HUDEP-2 (cell line): ENCODE data around the gene HES2.
A peak's percentile ranks its signal among the peaks of the same experiment; 100 is the strongest.
"Not testable (repeated sequence)": the region's sequence is repeated elsewhere in the genome, so short reads cannot be mapped to it uniquely, and the experiment has no call there.

Experiments
- DNase-seq, 76 experiments: peaks; one replicate each; lab custom pipeline; 2025; ENCODE audit not compliant: unreplicated experiment in 76 of 76; lab: John Stamatoyannopoulos, UW

HES2 gene

DNA sequence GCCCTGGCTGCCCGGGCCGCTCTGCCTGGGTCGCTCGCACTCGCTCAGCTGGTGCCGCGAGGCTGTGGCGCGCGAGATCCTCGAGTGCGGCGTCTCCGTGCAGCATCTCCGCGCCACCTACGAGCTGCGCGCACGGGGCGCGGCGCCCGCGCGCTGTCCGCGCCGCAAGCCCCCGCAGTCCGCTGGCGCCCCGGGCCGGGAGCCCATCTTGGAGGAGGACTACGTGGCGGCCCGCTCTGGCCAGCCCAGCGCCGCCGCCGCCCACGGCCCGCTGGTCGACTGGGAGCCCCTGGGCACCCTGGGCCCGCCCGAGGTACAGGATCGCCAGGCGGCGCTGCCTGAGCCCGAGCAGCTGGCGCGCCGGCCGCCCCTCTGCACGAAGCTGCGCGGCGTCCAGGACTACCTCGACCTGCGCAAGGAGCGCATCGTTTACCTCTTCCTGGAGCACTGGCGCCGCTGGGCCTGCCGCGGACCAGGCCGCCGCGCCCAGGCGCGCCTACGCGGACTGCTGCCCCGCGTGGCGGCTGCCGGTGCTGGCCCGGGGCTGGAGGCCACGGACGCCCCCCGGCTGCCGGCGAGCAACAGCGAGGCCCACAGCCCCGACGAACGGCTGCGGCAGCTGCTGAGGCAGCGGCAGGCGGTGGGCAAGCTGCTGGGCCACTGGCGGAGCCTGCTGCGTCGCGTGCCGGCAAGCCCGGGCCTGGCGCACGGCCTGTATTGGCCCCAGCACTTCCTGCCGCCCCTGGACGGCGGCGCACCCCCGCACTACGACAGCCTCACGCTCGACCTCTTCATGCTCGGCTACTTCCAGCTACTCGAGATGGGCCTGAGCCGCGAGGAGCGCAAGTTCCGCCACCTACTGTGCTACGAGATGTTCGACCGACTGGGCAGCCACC is 35.4 kb upstream of the HES2 start:
- DNase-seq: no peak

GRCh38 chr1:6453895-6454855 is 34.5 kb upstream of the HES2 start:
- DNase-seq: not testable (repeated sequence)

DNA sequence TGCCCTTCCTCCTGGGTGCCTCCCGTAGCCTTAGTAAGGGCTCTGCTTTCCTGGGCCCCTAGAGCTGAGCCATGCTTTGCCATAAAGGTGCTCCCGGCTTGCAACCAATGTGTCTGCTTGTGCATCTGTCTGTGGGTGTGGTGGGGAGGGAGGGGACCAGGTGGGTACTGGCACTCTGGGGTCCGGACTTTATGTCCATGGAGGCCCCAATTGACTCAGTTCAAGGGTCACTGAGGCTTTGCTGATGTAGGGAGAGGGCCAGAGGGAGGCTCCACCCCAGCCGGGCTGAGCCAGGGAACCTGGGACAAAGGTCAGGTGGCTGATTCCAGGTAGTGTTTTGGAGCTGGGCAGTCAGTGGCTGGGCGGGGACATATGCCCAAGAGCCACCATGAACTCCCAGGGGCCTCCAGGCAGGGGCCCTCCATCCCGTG is 31.2 kb upstream of the HES2 start:
- no peak for DNase-seq

GRCh38 chr1:6450486-6450885 is 30.8 kb upstream of the HES2 start:
- not testable (repeated sequence) for DNase-seq

- no peak for DNase-seq
These were observed 30.3 kb upstream of the HES2 start for GRCh38 chr1:6450005-6450450.

- no peak for DNase-seq
These were observed 29.3 kb upstream of the HES2 start for GRCh38 chr1:6448749-6449631.

DNA sequence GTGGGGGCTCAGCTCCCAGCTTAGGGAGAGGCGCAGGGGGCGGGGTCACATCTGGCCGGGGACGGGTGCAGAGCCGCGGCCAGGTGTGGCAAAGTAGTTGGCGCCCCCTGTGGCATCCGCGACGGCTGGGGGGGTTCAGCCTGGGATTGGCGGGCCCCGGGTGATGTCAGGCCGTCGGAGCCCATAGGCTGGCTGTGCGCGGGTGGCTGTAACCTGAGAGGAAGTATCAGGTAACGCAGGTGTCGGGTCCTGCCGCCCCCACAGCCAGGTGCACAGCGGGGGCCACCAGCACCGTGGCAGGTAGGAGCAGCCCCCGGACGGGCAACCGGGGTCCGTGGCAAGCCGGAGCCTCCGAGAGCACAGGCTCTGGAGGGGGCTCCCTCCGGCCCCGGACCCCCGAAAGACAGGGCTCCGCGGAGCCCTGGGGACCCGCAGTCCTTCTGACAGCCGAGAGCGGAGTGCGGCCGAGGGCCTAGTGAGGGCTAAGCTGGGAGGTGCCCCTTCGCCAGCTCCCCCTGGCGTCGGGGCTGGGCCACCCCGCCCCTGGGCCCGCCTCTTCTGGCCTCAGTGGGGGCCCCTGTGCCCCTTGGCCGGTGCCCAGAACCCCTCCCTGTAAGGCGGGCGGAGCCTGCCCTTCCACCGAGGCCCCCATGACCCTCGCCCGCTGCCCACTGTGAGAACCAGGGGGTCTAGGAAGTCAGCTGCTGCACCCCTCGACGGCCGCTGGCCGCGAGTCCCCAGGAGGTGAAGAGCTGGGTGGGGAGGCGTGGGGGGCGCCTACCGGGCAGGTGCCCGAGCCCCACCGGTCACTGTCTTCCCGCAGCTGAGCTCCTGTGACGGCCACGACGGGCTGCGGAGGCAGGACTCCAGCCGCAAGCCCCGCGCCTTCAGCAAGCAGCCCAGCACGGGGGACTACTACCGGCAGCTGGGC is 28.4 kb upstream of the HES2 start:
- DNase-seq: no peak

- DNase-seq: no peak
These were observed 27.5 kb upstream of the HES2 start for GRCh38 chr1:6447016-6447817.

- DNase-seq: no peak
These were observed 26.9 kb upstream of the HES2 start for GRCh38 chr1:6446665-6447015.

DNA sequence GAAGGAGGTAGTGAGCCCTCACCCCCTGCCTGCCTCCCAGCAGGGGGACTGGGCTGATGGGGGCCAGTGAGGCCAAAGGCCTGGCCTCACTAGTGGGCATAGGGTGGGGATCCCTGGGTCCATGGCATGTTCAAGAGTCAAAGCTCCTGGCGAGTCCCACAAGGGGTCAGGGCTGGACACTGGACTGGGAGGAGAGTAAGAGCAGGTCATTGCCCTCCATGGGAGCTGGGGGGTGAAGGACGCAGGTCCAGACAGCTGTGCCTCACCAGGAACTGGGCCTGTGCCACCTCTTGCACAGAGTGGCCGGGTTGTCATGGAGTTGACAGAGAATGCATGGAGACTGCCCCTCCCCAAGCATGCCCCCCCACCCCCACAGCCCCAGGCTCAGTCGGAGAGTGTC is 26.2 kb upstream of the HES2 start:
- DNase-seq: not testable (repeated sequence)

DNA sequence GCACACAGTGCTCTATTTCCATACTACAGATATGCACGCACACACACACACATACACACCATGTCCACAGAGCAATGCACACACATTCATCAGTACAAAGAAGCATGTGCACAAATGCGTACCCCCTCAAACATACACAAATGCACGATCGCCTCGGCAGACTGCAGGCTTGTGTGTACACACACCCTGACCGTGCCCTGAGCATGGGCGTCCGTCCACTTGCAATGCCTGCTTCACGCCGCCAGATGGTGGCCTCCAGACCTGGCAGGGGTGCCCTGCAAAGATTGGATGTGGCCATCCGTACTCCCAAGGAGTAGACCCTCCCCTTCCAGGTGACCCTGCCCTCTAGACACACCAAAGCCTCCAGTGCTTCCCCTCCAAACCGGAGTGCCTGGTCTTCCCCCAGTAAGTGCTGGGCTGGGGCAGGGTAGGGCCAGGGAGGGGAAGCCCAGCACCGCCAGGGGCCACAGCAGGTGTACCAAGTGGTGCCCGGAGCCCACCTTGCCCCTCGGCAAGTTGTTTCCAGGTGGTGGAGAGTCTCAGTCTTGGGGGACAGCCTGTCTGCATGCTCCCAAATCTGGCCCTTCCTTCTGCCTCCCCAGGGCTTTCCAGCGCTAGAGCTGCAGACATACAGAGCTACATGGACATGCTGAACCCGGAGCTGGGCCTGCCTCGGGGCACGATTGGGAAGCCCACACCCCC is 25.5 kb upstream of the HES2 start:
- DNase-seq: no peak

- DNase-seq: no peak
These were observed 24.7 kb upstream of the HES2 start for GRCh38 chr1:6444377-6444776.

GRCh38 chr1:6443339-6444115 is 23.8 kb upstream of the HES2 start:
- DNase-seq: no peak

- no peak for DNase-seq
These were observed 21.9 kb upstream of the HES2 start for GRCh38 chr1:6441586-6441985.

- DNase-seq: peak in 57 of 76 experiments; percentile 11 to 81 (median 55)
These were observed 20.7 kb upstream of the HES2 start for GRCh38 chr1:6440198-6441126.

- peak in 55 of 76 experiments; percentile 5 to 70 (median 42) for DNase-seq
These were observed 18.4 kb upstream of the HES2 start for GRCh38 chr1:6438047-6438525.
